Endothelial cell of umbilical vein (primary cell): ENCODE measurements around the gene TDRD9. TPM values are rescaled to one million over a fixed set of nuclear protein-coding genes. Genes with fewer than 3 reads are reported as not detected.

ENCODE experiments used
- BruUV-seq: library from RNA; stranded (reverse); fragments of 400-500 nt; replicated peaks from 2 replicates; lab custom pipeline; 2021; lab: Mats Ljungman, UMichigan
- CTCF ChIA-PET: fragments of 300-600, 350-600 bp; sonication (Branson Sonifier 250); formaldehyde crosslinking; loops from one replicate; lab custom pipeline; 2021; ENCODE audit warnings: antibody characterized with exemption, inconsistent platforms; lab: Charles Lee
- POLR2A ChIA-PET: fragments of 300-600, 350-600 bp; sonication (Branson Sonifier 250); formaldehyde crosslinking; loops from one replicate; lab custom pipeline; 2021; ENCODE audit warnings: antibody characterized with exemption, inconsistent platforms; lab: Charles Lee
- DNase-seq: peaks from one replicate; pipeline ENCODE4 v3.0.0-alpha.2; 2011; ENCODE audit warnings: low read depth, low spot score
- FAIRE-seq: peaks from 2 replicates; lab custom pipeline; 2011; peaks lifted over from hg19 to GRCh38; lab: Jason Lieb, UNC
- H2AFZ ChIP-seq: 2 replicates; pipeline ENCODE4 v1.6.0; 2012; ENCODE audit warnings: low read depth, low read length, control low read depth, inconsistent platforms
- H3K27ac ChIP-seq: 2 replicates; pipeline ENCODE4 v1.5.1; 2011; ENCODE audit warnings: low read depth, mild to moderate bottlenecking, control low read depth, low read length, moderate library complexity; ENCODE audit not compliant: insufficient read depth
- H3K27me3 ChIP-seq, 2 experiments: 2 replicates each; pipeline versions ENCODE4 v1.6.0 to v1.6.1; 2011; ENCODE audit warnings: low read length in 2 of 2, mixed read lengths in 1 of 2; ENCODE audit not compliant: control insufficient read depth in 2 of 2, insufficient read depth in 2 of 2
- H3K36me3 ChIP-seq, 2 experiments: 2 replicates in 1 of 2; 3 replicates in 1 of 2; pipeline ENCODE4 v1.5.1; 2011; ENCODE audit warnings: low read length in 2 of 2, mild to moderate bottlenecking in 1 of 2, moderate library complexity in 1 of 2; ENCODE audit not compliant: control insufficient read depth in 2 of 2, insufficient read depth in 2 of 2; ENCODE audit errors: extremely low read depth in 1 of 2
- H3K4me1 ChIP-seq: 3 replicates; pipeline ENCODE4 v1.5.1; 2011; ENCODE audit warnings: mild to moderate bottlenecking, low read length; ENCODE audit not compliant: control insufficient read depth, insufficient read depth; ENCODE audit errors: extremely low read depth
- H3K4me2 ChIP-seq: 2 replicates; pipeline ENCODE4 v1.6.1; 2011; ENCODE audit warnings: low read length, control low read depth, mixed read lengths; ENCODE audit not compliant: insufficient read depth
- H3K4me3 ChIP-seq, 3 experiments: fragments of 200-600 bp in 1 of 3; sonication (generic), shearing (Covaris generic) in 1 of 3; replicated peaks in 1 of 3; 2 replicates each; pipeline ENCODE4 v1.5.1; 2011 to 2016; ENCODE audit warnings: control low read depth in 3 of 3, low read length in 3 of 3, mild to moderate bottlenecking in 2 of 3, inconsistent platforms in 1 of 3, low read depth in 1 of 3, moderate library complexity in 1 of 3; ENCODE audit not compliant: insufficient read depth in 1 of 3
- H3K79me2 ChIP-seq: 2 replicates; pipeline ENCODE4 v1.6.0; 2012; ENCODE audit warnings: low read length, inconsistent platforms; ENCODE audit not compliant: control insufficient read depth, insufficient read depth
- H3K9ac ChIP-seq: replicated peaks from 2 replicates; pipeline ENCODE3; 2011; ENCODE audit warnings: low read length, control low read depth; ENCODE audit not compliant: insufficient read depth; ENCODE audit errors: extremely low read depth
- H3K9me1 ChIP-seq: replicated peaks from 3 replicates; pipeline ENCODE4 v1.6.0; 2011; ENCODE audit warnings: mild to moderate bottlenecking, low read length; ENCODE audit not compliant: control insufficient read depth, insufficient read depth; ENCODE audit errors: extremely low read depth
- H3K9me3 ChIP-seq: replicated peaks from 2 replicates; pipeline ENCODE4 v1.5.1; 2012; ENCODE audit warnings: low read length, inconsistent platforms; ENCODE audit not compliant: control insufficient read depth, insufficient read depth
- H4K20me1 ChIP-seq: replicated peaks from 2 replicates; pipeline ENCODE3; 2011; ENCODE audit warnings: mild to moderate bottlenecking, low read length; ENCODE audit not compliant: control insufficient read depth, insufficient read depth; ENCODE audit errors: extremely low read depth
- CTCF ChIP-seq, 2 donors: IDR thresholded peaks; 1 replicate in 1 of 2; 2 replicates in 1 of 2; pipeline ENCODE4 v1.5.1; 2011; ENCODE audit warnings: low read length in 2 of 2, mild to moderate bottlenecking in 2 of 2, moderate library complexity in 2 of 2, control low read depth in 1 of 2, inconsistent platforms in 1 of 2, low read depth in 1 of 2; ENCODE audit not compliant: insufficient read depth in 1 of 2; ENCODE audit errors: extremely low read depth in 1 of 2
- EZH2 ChIP-seq: IDR thresholded peaks from 2 replicates; pipeline ENCODE4 v1.6.1; 2012; ENCODE audit warnings: borderline replicate concordance, low read depth, mild to moderate bottlenecking, moderate library complexity, low read length, inconsistent platforms; ENCODE audit not compliant: severe bottlenecking
- FOS ChIP-seq: IDR thresholded peaks from 2 replicates; pipeline ENCODE4 v1.6.1; 2011; ENCODE audit warnings: mild to moderate bottlenecking, low read length, moderate library complexity, borderline replicate concordance; ENCODE audit not compliant: insufficient read depth
- GATA2 ChIP-seq: IDR thresholded peaks from 2 replicates; pipeline ENCODE4 v1.7.0; 2011; ENCODE audit warnings: low read depth, mild to moderate bottlenecking, moderate library complexity, mixed read lengths, low read length; ENCODE audit not compliant: insufficient read length, insufficient read depth
- JUN ChIP-seq: IDR thresholded peaks from 2 replicates; pipeline ENCODE4 v1.6.1; 2011; ENCODE audit warnings: borderline replicate concordance, low read depth; ENCODE audit not compliant: insufficient read length, insufficient read depth
- MAX ChIP-seq: IDR thresholded peaks from 2 replicates; pipeline ENCODE4 v1.6.1; 2011; ENCODE audit not compliant: insufficient read depth, insufficient read length
- MYC ChIP-seq: IDR thresholded peaks from one replicate; pipeline ENCODE4 v1.6.1; 2011; ENCODE audit warnings: mild to moderate bottlenecking, low read depth, low read length
- POLR2A ChIP-seq: IDR thresholded peaks from 2 replicates; pipeline ENCODE4 v1.6.1; 2012; ENCODE audit warnings: low read depth, mild to moderate bottlenecking, control low read depth, low read length
- POLR2AphosphoS5 ChIP-seq: IDR thresholded peaks from 2 replicates; pipeline ENCODE4 v1.6.1; 2012; ENCODE audit warnings: low read depth, mild to moderate bottlenecking, control low read depth, low read length, moderate library complexity; ENCODE audit not compliant: insufficient read depth
- dilution Hi-C: fragments of 300-500 bp; cut with MboI; formaldehyde crosslinking; loops from one replicate; pipeline ENCODE4 v1.15.0; 2019; ENCODE audit warnings: low sequenced_read_pairs; ENCODE audit not compliant: extremely low pct_ligation_motif_present
- intact Hi-C: fragments of 100-400 bp; cut with micrococcal nuclease; formaldehyde crosslinking; loops from one replicate; pipeline ENCODE4 v1.10.0; 2022
- polyA plus RNA-seq, 4 experiments: library from polyadenylated mRNA; depleted of rRNA in 3 of 4; stranded (reverse) in 3 of 4; unstranded in 1 of 4; fragments of >200 nt; gene quantifications; 2 replicates each; pipeline versions ENCODE4 v1.2.1 to v1.2.3, GENCODE V29; 2011 to 2012; ENCODE audit warnings: missing spikeins in 1 of 4
- total RNA-seq: library from RNA; stranded (reverse); gene quantifications from 2 replicates; pipeline ENCODE4 v1.2.3, GENCODE V29; 2021

The TDRD9 gene
- total and polyA plus RNA-seq, 2 donors (not counting 3 experiments of a cell fraction or from before 2014, with no cell fraction given) = 0.52 to 1.4 TPM

GRCh38 chr14:104099096-104100041, 171.1 kb downstream of the TDRD9 start:
- ChIA-PET CTCF (interaction anchor here (1.4 to 1.6 kb wide), 2 partner anchors 465 to 541 kb away, joined by 3 to 4 read pairs; no protein-coding TSS in a partner anchor), POLR2A (no interaction called here)
- Histone ChIP-seq H3K4me2 (no peak overlapping the region), H3K27ac (no peak overlapping the region), H2AFZ (no peak overlapping the region), H3K4me3 (no peak overlapping the region), H3K36me3 (no peaks in the 10 kb centered on the region), H3K9me1 (no peaks in the 10 kb centered on the region), H3K9ac (no peak overlapping the region), H4K20me1 (no peaks in the 10 kb centered on the region), H3K79me2 (no peaks in the 10 kb centered on the region), H3K4me1 (no peaks in the 10 kb centered on the region), H3K9me3 (no peaks in the 10 kb centered on the region), H3K27me3 (no peaks in the 10 kb centered on the region)
- BruUV-seq = no TSS peak
- intact Hi-C loops (no loop called here), dilution Hi-C loops (no loop called here)
- DNase-seq (no peak), FAIRE-seq (no peak)
- no peak for TF ChIP-seq POLR2A
- TF ChIP-seq POLR2AphosphoS5 = no peak
- TF ChIP-seq CTCF (IDR thresholded peaks at IDR 0.05; ENCODE audit: extremely low read depth in 1 of 2, insufficient read depth in 1 of 2, low read depth in 1 of 2, low read length in 2 of 2) = no peak
- TF ChIP-seq MAX = no peak
- no peak for TF ChIP-seq EZH2
- TF ChIP-seq GATA2 = no peak
- TF ChIP-seq MYC = no peak
- no peak for TF ChIP-seq FOS
- TF ChIP-seq JUN = no peak
